WTC11 (cell line): ENCODE data around the gene FBXO21. TPM values are rescaled to one million over a fixed set of nuclear protein-coding genes. Genes with fewer than 3 reads are reported as not detected.

Source experiments
- ATAC-seq: fragments of 200-7000 bp; cut with Tn5 transposase; 2 replicates; pipeline ENCODE4 v1.10.0; 2021; ENCODE audit warnings: mild to moderate bottlenecking, moderate library complexity
- CTCF ChIA-PET: fragments of 300-600 bp; sonication (Branson Sonifier 250); formaldehyde crosslinking; loops from one replicate; lab custom pipeline; 2021; ENCODE audit warnings: antibody characterized with exemption; lab: Charles Lee
- POLR2A ChIA-PET: fragments of 350-600 bp; sonication (Branson Sonifier 250); formaldehyde crosslinking; loops from one replicate; lab custom pipeline; 2021; ENCODE audit warnings: antibody characterized with exemption; lab: Charles Lee
- DNase-seq: peaks from one replicate; pipeline ENCODE4 v3.0.0; 2021; ENCODE audit warnings: low spot score
- H3K27ac Mint-ChIP-seq: 2 replicates; pipeline ENCODE4 v1.8.0; 2021; ENCODE audit warnings: mixed read lengths
- H3K27me3 Mint-ChIP-seq: 2 replicates; pipeline ENCODE4 v1.8.0; 2021; ENCODE audit warnings: low read depth, mild to moderate bottlenecking, moderate library complexity, mixed read lengths
- H3K36me3 Mint-ChIP-seq: 2 replicates; pipeline ENCODE4 v1.8.0; 2021; ENCODE audit warnings: mixed read lengths
- H3K4me1 Mint-ChIP-seq: 2 replicates; pipeline ENCODE4 v1.8.0; 2022; ENCODE audit warnings: mixed read lengths
- H3K4me3 Mint-ChIP-seq: 2 replicates; pipeline ENCODE4 v1.8.0; 2021; ENCODE audit warnings: mild to moderate bottlenecking, moderate library complexity, mixed read lengths
- H3K9me3 Mint-ChIP-seq: 2 replicates; pipeline ENCODE4 v1.8.0; 2021; ENCODE audit warnings: mixed read lengths
- CBFB ChIP-seq: sonication (generic); formaldehyde crosslinking; IDR thresholded peaks from 2 replicates; pipeline ENCODE4 v1.8.1; 2022; ENCODE audit warnings: mild to moderate bottlenecking, low read depth, missing genetic modification reagents
- EMX1 ChIP-seq: fragments of 250-450 bp; sonication (Bioruptor Pico); IDR thresholded peaks from 2 replicates; pipeline ENCODE4 v1.8.0; 2021; ENCODE audit warnings: mild to moderate bottlenecking
- FOXP1 ChIP-seq: sonication (generic); formaldehyde crosslinking; IDR thresholded peaks from 2 replicates; pipeline ENCODE4 v1.8.0; 2022; ENCODE audit warnings: missing genetic modification reagents, mild to moderate bottlenecking, moderate library complexity, borderline replicate concordance
- GRHL2 ChIP-seq: fragments of 250-450 bp; sonication (Bioruptor Pico); IDR thresholded peaks from 2 replicates; pipeline ENCODE4 v1.8.0; 2022; ENCODE audit warnings: mild to moderate bottlenecking, moderate library complexity; ENCODE audit not compliant: insufficient replicate concordance, severe bottlenecking
- GTF2I ChIP-seq: fragments of 250-450 bp; sonication (Bioruptor Pico); conservative IDR thresholded peaks from 2 replicates; pipeline ENCODE4 v1.4.0; 2021; ENCODE audit warnings: mild to moderate bottlenecking
- NFE2L1 ChIP-seq: sonication (generic); formaldehyde crosslinking; IDR thresholded peaks from 2 replicates; pipeline ENCODE4 v1.8.1; 2023; ENCODE audit warnings: missing genetic modification reagents
- NFYB ChIP-seq: sonication (generic); formaldehyde crosslinking; conservative IDR thresholded peaks from 2 replicates; pipeline ENCODE4 v1.8.0; 2022; ENCODE audit warnings: low read depth, missing genetic modification reagents
- TEAD4 ChIP-seq: sonication (generic); formaldehyde crosslinking; IDR thresholded peaks from 2 replicates; pipeline ENCODE4 v1.8.0; 2022; ENCODE audit warnings: mild to moderate bottlenecking, missing genetic modification reagents
- ZNF263 ChIP-seq: sonication (generic); formaldehyde crosslinking; IDR thresholded peaks from 2 replicates; pipeline ENCODE4 v1.8.1; 2022; ENCODE audit warnings: low read depth, mild to moderate bottlenecking, moderate library complexity, missing genetic modification reagents
- total RNA-seq: library from RNA; stranded (reverse); gene quantifications from 3 replicates; pipeline ENCODE4 v1.2.3, GENCODE V29; 2021
- TF ChIP-seq, protein P1 (sequence below): sonication (generic); formaldehyde crosslinking; IDR thresholded peaks from 2 replicates; pipeline ENCODE4 v1.8.0; 2022; ENCODE audit warnings: missing genetic modification reagents
- TF ChIP-seq, protein P2 (sequence below): sonication (generic); formaldehyde crosslinking; IDR thresholded peaks from 2 replicates; pipeline ENCODE4 v1.8.0; 2022; ENCODE audit warnings: mild to moderate bottlenecking, missing genetic modification reagents
- TF ChIP-seq, protein P3 (sequence below): sonication (generic); formaldehyde crosslinking; IDR thresholded peaks from 2 replicates; pipeline ENCODE4 v1.8.1; 2022; ENCODE audit warnings: missing genetic modification reagents, borderline replicate concordance
- TF ChIP-seq, protein P4 (sequence below): sonication (generic); formaldehyde crosslinking; IDR thresholded peaks from 2 replicates; pipeline ENCODE4 v1.8.1; 2023; ENCODE audit warnings: mild to moderate bottlenecking, moderate library complexity, missing genetic modification reagents

Gene FBXO21
- total RNA-seq, 1 experiment from 2014 or later = 60.3 TPM

DNA sequence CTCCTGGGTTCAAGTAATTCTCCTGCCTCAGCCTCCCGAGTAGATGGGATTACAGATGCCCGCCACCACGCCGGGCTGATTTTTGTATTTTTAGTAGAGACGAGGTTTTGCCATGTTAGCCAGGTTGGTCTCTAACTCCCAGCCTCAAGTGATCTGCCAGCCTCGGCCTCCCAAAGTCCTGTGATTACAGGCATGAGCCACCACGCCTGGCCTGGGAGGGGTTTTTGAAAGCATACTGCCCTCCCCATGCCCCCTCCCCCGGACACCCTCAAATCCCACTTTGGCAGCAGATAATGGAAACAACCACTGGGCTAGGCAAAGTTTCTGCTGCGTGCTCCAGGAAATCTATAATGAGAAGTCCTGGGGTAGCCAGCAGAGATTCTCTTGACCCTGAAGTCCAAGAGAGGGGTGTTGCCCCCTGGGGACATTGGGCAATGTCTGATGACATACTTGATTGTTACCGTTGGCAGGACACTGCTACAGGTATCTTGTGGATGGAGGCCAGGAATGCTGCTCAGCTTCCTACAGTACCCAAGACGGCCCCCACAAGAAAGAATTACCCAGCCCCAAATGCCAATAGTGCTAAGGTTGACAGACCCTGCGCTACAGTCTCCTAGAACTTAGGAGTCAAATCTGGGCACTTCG lies 18.7 kb upstream of the FBXO21 start (continued):
- TF ChIP-seq, protein P1, sequence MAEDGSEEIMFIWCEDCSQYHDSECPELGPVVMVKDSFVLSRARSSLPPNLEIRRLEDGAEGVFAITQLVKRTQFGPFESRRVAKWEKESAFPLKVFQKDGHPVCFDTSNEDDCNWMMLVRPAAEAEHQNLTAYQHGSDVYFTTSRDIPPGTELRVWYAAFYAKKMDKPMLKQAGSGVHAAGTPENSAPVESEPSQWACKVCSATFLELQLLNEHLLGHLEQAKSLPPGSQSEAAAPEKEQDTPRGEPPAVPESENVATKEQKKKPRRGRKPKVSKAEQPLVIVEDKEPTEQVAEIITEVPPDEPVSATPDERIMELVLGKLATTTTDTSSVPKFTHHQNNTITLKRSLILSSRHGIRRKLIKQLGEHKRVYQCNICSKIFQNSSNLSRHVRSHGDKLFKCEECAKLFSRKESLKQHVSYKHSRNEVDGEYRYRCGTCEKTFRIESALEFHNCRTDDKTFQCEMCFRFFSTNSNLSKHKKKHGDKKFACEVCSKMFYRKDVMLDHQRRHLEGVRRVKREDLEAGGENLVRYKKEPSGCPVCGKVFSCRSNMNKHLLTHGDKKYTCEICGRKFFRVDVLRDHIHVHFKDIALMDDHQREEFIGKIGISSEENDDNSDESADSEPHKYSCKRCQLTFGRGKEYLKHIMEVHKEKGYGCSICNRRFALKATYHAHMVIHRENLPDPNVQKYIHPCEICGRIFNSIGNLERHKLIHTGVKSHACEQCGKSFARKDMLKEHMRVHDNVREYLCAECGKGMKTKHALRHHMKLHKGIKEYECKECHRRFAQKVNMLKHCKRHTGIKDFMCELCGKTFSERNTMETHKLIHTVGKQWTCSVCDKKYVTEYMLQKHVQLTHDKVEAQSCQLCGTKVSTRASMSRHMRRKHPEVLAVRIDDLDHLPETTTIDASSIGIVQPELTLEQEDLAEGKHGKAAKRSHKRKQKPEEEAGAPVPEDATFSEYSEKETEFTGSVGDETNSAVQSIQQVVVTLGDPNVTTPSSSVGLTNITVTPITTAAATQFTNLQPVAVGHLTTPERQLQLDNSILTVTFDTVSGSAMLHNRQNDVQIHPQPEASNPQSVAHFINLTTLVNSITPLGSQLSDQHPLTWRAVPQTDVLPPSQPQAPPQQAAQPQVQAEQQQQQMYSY = no peak

DNA sequence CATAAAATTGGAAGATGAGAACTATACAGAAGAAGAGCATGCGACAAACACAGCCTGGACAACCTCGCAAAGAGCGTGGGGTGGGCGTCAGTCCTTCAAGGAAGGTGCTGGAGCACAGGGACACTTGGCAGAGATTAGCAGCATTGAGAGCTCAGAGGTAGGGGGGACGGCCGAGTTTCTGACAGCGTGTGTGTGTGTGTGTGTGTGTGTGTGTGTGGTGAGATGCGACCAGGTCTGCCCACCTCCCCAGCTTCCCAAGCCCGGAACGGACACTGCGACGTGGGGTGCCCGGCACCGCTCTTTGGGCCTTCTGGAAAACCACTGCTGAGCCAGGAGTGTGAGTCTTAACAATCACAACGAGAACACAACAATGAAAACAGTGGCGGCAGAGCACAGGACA lies 17.9 kb upstream of the FBXO21 start:
- ChIA-PET POLR2A (no interaction called here), CTCF (interaction anchor here (0.6 to 1.0 kb wide), 2 partner anchors 19 to 151 kb away, joined by 3 read pairs; no protein-coding TSS in a partner anchor)
- peaks cover 20% of the 10 kb centered on the region for H3K4me1 Mint-ChIP-seq
- H3K27me3 Mint-ChIP-seq = no peaks in the 10 kb centered on the region; the same call in 1 of the 2 replicates
- DNase-seq (no peak), ATAC-seq (no peak)
- H3K4me3 Mint-ChIP-seq = no peak overlapping the region
- H3K9me3 Mint-ChIP-seq = no peaks in the 10 kb centered on the region
- H3K27ac Mint-ChIP-seq = no peak overlapping the region
- no peaks in the 10 kb centered on the region for H3K36me3 Mint-ChIP-seq
- TF ChIP-seq NFE2L1 (no peak), EMX1 (CRISPR knock-in tag) (no peak), CBFB (no peak), TEAD4 (CRISPR knock-in tag) (no peak), NFYB (CRISPR knock-in tag) (no peak), ZNF263 (no peak), GTF2I (CRISPR knock-in tag) (no peak), FOXP1 (no peak), GRHL2 (CRISPR knock-in tag) (no peak)
- TF ChIP-seq, protein P2, sequence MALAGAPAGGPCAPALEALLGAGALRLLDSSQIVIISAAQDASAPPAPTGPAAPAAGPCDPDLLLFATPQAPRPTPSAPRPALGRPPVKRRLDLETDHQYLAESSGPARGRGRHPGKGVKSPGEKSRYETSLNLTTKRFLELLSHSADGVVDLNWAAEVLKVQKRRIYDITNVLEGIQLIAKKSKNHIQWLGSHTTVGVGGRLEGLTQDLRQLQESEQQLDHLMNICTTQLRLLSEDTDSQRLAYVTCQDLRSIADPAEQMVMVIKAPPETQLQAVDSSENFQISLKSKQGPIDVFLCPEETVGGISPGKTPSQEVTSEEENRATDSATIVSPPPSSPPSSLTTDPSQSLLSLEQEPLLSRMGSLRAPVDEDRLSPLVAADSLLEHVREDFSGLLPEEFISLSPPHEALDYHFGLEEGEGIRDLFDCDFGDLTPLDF = no peak
- TF ChIP-seq, protein P3, sequence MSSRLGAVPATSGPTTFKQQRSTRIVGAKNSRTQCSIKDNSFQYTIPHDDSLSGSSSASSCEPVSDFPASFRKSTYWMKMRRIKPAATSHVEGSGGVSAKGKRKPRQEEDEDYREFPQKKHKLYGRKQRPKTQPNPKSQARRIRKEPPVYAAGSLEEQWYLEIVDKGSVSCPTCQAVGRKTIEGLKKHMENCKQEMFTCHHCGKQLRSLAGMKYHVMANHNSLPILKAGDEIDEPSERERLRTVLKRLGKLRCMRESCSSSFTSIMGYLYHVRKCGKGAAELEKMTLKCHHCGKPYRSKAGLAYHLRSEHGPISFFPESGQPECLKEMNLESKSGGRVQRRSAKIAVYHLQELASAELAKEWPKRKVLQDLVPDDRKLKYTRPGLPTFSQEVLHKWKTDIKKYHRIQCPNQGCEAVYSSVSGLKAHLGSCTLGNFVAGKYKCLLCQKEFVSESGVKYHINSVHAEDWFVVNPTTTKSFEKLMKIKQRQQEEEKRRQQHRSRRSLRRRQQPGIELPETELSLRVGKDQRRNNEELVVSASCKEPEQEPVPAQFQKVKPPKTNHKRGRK = no peak

DNA sequence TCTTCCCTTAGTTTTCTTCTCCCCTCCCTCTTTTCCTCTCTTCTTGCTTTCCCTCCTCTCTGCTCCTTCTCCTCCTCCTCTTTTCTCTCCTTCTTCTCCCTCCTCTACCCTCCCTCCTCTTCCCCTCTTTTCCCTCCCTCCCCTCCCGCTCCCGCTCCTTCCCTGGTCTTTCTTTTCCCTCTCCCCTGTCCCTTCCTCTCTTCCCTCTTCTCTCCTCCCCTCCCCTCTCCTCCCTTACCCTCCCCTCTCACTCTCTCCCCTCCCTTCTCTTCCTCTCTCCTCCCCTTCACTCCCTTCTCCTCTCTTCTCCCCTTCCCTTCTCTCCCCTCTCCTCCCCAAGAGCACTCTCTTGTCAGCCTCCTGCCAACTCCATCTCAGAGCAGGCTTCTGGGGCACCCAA lies 17.4 kb upstream of the FBXO21 start:
- POLR2A ChIA-PET = no interaction called here
- Mint-ChIP-seq H3K27ac (no peak overlapping the region), H3K4me1 (peaks cover 15% of the 10 kb centered on the region), H3K9me3 (no peaks in the 10 kb centered on the region), H3K36me3 (no peaks in the 10 kb centered on the region), H3K4me3 (no peak overlapping the region), H3K27me3 (no peaks in the 10 kb centered on the region; the same call in 1 of the 2 replicates)
- ATAC-seq (no peak), DNase-seq (no peak)
- TF ChIP-seq, protein P3 = 0 out of 2 replicates have a peak, but pooled peaks have one; percentile 72
- TF ChIP-seq, protein P4, sequence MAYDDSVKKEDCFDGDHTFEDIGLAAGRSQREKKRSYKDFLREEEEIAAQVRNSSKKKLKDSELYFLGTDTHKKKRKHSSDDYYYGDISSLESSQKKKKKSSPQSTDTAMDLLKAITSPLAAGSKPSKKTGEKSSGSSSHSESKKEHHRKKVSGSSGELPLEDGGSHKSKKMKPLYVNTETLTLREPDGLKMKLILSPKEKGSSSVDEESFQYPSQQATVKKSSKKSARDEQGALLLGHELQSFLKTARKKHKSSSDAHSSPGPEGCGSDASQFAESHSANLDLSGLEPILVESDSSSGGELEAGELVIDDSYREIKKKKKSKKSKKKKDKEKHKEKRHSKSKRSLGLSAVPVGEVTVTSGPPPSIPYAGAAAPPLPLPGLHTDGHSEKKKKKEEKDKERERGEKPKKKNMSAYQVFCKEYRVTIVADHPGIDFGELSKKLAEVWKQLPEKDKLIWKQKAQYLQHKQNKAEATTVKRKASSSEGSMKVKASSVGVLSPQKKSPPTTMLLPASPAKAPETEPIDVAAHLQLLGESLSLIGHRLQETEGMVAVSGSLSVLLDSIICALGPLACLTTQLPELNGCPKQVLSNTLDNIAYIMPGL (CRISPR knock-in tag) = no peak
- CTCF ChIA-PET = interaction anchor here (0.6 to 1.4 kb wide), 3 partner anchors 19 to 159 kb away, joined by 3 read pairs; no protein-coding TSS in a partner anchor
